Kidney (tissue), 14 donors: ENCODE measurements around the gene SIVA1. TPM values are rescaled to one million over a fixed set of nuclear protein-coding genes. Genes with fewer than 3 reads are reported as not detected.

Source experiments
- DNase-seq, 5 donors: peaks; one replicate each; pipeline ENCODE4 v3.0.0-alpha.2; 2013 to 2020
- FAIRE-seq: peaks from 2 replicates; lab custom pipeline; 2012; peaks lifted over from hg19 to GRCh38; lab: Jason Lieb, UNC
- H3K27ac ChIP-seq, 2 donors: one replicate each; pipeline ENCODE4 v1.7.0; 2013; ENCODE audit warnings: low read depth in 2 of 2, low read length in 2 of 2, inconsistent platforms in 1 of 2
- H3K27me3 ChIP-seq: one replicate; pipeline ENCODE4 v1.7.1; 2013; ENCODE audit warnings: low read length, inconsistent platforms; ENCODE audit not compliant: control insufficient read depth, insufficient read depth
- H3K36me3 ChIP-seq, 3 donors: one replicate each; pipeline versions ENCODE4 v1.7.0 to v1.7.1; 2013; ENCODE audit warnings: low read length in 3 of 3, control low read depth in 1 of 3, inconsistent platforms in 1 of 3; ENCODE audit not compliant: insufficient read depth in 3 of 3, control insufficient read depth in 2 of 3
- H3K4me1 ChIP-seq, 3 donors: one replicate each; pipeline versions ENCODE4 v1.7.0 to v1.7.1; 2013; ENCODE audit warnings: low read length in 3 of 3, inconsistent platforms in 1 of 3, low read depth in 1 of 3; ENCODE audit not compliant: control insufficient read depth in 2 of 3, insufficient read depth in 2 of 3
- H3K4me3 ChIP-seq, 3 donors: one replicate each; pipeline versions ENCODE4 v1.7.0 to v1.8.1; 2013; ENCODE audit warnings: low read length in 3 of 3, control low read depth in 1 of 3, inconsistent platforms in 1 of 3
- H3K9ac ChIP-seq, 3 donors: one replicate each; pipeline versions ENCODE4 v1.7.0 to v1.7.1; 2013; ENCODE audit warnings: low read length in 3 of 3, control low read depth in 1 of 3, inconsistent platforms in 1 of 3
- H3K9me3 ChIP-seq, 3 donors: one replicate each; pipeline versions ENCODE4 v1.7.0 to v1.7.1; 2013; ENCODE audit warnings: low read length in 3 of 3, control low read depth in 1 of 3, inconsistent platforms in 1 of 3; ENCODE audit not compliant: control insufficient read depth in 2 of 3, insufficient read depth in 1 of 3
- CTCF ChIP-seq: IDR thresholded peaks from 3 replicates; pipeline ENCODE4 v1.5.1; 2012; ENCODE audit warnings: mild to moderate bottlenecking, moderate library complexity, borderline replicate concordance; ENCODE audit not compliant: insufficient read depth; ENCODE audit errors: extremely low read depth
- intact Hi-C: fragments of 100-400 bp; cut with DNase I; formaldehyde crosslinking; loops from one replicate; pipeline ENCODE4 v1.11.1; 2022
- polyA plus RNA-seq: library from polyadenylated mRNA; stranded (reverse); fragments of 350-450 nt; fragmentation: Illumina TruSeq; extraction: RNeasy Lipid Tissue Mini Kit (QIAGEN cat#74804); gene quantifications from one replicate; pipeline ENCODE4 v1.2.3, GENCODE V29; 2014; ENCODE audit warnings: low read depth, low replicate concordance; ENCODE audit not compliant: insufficient read depth
- total RNA-seq: library from RNA; stranded (reverse); fragmentation: NEBNext Ultra II Directional; extraction: Animal tissue kit (Norgen Biotek cat#: 25700); gene quantifications from one replicate; pipeline ENCODE4 v1.2.1, GENCODE V29; 2021
- donor health status: control.
- donor health status: control.
- donor health status: control.
- donor health status: control.
- donor health status: control.
- donor health status: DM: yes; HTN: yes; CAD: no.
- donor health status: Normal renal cell carcinoma (clear cell type).

Gene SIVA1
- total and polyA plus RNA-seq, 2 donors from 2014 or later = 65.7 to 124 TPM

DNA sequence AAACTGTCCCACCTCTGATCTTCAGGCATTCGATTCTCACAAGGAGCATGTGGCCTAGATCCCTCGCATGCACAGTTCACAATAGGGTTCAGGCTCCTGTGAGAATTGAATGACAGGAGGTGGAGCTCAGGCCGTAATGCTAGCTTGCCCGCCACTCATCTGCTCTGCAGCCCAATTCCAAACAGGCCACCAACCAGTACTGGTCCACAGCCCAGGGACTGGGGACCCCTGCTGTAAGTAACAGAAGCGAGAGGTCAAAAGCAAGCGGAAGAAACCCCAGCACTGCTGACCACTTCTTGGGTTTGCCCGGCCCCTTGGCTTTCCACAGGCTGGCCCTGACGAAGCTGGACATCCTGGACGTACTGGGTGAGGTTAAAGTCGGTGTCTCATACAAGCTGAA is 8.5 kb upstream of the SIVA1 start:
- no peak overlapping the region for H3K27ac ChIP-seq
- intact Hi-C loops = no loop called here
- H3K9me3 ChIP-seq = no peaks in the 10 kb centered on the region
- no peak for FAIRE-seq
- peaks cover 4 to 12% (median 12%) of the 10 kb centered on the region in 3 donors for H3K36me3 ChIP-seq
- peaks cover 3 to 11% (median 4%) of the 10 kb centered on the region in 3 donors for H3K4me1 ChIP-seq
- no peak overlapping the region for H3K9ac ChIP-seq
- peak in 1 of 5 donors; percentile 20 for DNase-seq
- H3K4me3 ChIP-seq = no peak overlapping the region
- no peaks in the 10 kb centered on the region for H3K27me3 ChIP-seq
- no peak for TF ChIP-seq CTCF

GRCh38 chr14:104745431-104745830 is 7.5 kb upstream of the SIVA1 start:
- TF ChIP-seq CTCF = no peak
- no peaks in the 10 kb centered on the region for H3K9me3 ChIP-seq
- H3K27ac ChIP-seq = no peak overlapping the region
- FAIRE-seq = no peak
- peaks cover 3 to 17% (median 7%) of the 10 kb centered on the region in 3 donors for H3K4me1 ChIP-seq
- no peak overlapping the region for H3K9ac ChIP-seq
- no peak overlapping the region for H3K4me3 ChIP-seq
- peak in 1 of 5 donors; percentile 63 for DNase-seq
- peaks cover 0 to 12% (median 6%) of the 10 kb centered on the region in 3 donors for H3K36me3 ChIP-seq
- intact Hi-C loops = no loop called here
- H3K27me3 ChIP-seq = no peaks in the 10 kb centered on the region

GRCh38 chr14:104746071-104746545 is 6.8 kb upstream of the SIVA1 start:
- Histone ChIP-seq H3K27me3 (no peaks in the 10 kb centered on the region), H3K36me3 (peaks cover 0 to 12% (median 6%) of the 10 kb centered on the region in 3 donors), H3K4me1 (peaks cover 3 to 17% (median 7%) of the 10 kb centered on the region in 3 donors), H3K9me3 (no peaks in the 10 kb centered on the region), H3K27ac (no peak overlapping the region), H3K9ac (no peak overlapping the region), H3K4me3 (no peak overlapping the region)
- no peak for TF ChIP-seq CTCF
- no peak for FAIRE-seq
- intact Hi-C loops = no loop called here
- DNase-seq = peak in 1 of 5 donors; percentile 54

DNA sequence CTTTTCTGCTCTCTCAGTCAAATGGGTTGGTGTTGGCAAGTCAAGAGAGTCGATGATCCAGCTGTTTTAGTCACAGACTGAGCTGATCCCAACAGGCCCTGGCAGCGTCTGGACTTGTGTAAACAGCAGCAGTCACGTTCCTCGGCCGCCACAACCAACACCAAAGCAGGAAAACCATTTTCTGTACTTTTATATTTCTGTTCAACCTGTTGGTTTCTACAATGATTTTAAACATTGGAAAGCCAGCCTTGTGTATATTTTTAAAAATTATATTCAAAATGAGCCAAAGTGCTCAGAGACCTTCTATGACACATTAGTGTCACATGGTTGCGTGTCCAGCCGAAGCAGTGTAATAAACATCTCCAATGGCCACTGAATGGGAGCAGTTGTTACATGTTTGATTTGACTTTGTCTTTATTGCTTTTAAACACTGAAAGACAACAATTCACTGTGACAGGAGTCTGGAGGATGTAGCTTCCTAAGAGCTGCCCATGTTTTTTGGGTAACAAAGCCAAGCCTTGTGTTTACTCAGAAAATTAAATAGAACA is 5.9 kb upstream of the SIVA1 start:
- H3K4me3 ChIP-seq = no peak overlapping the region
- H3K4me1 ChIP-seq = peaks cover 3 to 17% (median 7%) of the 10 kb centered on the region in 3 donors
- DNase-seq (peak in 3 of 5 donors; percentile 44 to 84 (median 75)), FAIRE-seq (no peak)
- no peak overlapping the region for H3K9ac ChIP-seq
- no peak overlapping the region for H3K27ac ChIP-seq
- H3K27me3 ChIP-seq = no peaks in the 10 kb centered on the region
- no peak for TF ChIP-seq CTCF
- peaks cover 0 to 12% (median 6%) of the 10 kb centered on the region in 3 donors for H3K36me3 ChIP-seq
- intact Hi-C loops = no loop called here
- no peaks in the 10 kb centered on the region for H3K9me3 ChIP-seq
